SW 1271 (cell line): ENCODE measurements around the gene HFE.

Experiments used
- DNase-seq, 2 experiments: peaks; one replicate each; lab custom pipeline; 2025; lab: John Stamatoyannopoulos, UW

The HFE gene

DNA sequence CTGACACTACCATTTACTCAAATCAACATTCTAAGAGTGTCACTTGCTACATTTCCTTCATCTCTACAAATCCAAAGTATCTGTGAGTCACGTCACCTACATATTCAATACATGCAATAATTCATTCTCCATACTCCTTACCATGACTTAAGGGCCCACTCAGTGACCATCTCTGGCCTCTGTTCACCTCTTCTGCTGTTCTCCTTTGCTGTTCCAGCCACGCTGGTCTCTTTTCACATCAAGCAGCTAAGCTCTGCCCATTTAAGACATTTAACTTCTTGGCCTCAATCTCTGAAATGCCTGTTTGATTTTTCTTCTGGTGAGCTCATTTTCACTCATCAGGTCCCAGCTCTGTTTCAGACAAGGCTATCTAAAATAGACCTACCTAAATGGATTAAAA is 46.5 kb downstream of the HFE start:
- DNase-seq = no peak

DNA sequence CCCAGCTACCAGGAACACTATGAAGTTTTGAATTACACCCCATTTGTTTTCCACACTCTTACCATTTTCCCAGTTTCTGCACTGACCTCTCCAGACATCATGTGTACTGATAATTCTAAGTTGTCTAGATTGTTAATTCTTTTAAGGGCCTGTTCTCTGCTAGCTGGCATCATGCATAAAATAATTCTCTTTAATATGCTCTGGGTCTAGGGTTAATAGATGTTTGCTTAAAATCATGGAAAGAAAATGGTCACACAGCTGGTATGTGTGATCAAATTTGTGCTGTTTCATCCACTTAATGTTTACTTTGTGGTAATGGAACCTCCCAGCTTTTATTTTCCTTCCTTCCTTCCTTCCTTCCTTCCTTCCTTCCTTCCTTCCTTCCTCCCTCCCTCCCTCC is 49.1 kb downstream of the HFE start:
- DNase-seq = no peak

DNA sequence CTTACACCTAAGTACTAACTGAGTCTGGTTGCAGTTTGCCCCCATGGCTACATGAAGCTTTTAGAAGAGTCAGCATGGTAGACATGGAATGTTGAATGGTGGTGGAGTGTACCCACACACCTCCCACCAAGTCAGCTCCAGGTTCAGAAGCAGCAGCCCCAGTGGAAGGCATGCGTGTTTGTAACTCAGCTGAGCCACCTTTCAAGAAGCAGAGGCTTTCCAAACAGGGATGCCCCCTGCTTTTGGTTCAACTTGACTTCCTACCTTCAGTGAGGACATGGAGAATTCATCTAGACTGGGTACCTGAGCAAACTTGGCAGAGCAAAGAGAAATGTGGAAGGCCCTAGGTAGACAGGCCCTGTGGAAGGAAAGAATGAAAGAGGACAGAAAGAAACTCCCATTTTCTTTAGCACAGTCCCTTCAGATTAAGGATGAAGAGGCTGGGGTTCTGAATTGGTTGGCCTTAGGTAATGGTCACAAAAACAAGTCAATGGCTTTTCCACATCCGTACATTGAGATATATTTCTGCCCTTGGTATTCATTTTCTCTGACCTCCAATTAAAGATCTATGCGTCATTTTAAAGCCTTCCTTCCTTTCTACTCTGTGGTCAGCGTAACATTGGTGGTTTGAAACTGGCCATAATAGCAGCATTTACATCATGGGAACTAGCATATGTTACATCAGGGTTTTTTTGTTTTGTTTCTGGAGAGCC is 53.2 kb downstream of the HFE start:
- DNase-seq = no peak

DNA sequence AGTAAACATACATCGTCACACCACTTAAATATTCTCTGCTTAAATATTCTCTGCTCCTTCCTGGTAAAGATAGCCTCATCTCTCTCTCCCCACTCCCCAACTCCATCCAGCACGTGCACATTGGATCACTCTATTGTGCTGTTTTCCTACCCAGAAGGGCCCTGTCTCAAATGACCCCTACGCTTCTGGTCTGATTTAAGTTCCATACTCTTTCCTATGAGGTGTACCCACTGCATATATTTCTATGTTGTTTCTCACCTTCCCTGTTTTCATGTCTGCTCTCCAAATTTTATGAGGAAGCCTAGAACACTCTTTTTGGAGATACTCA is 53.7 kb downstream of the HFE start:
- DNase-seq = no peak

DNA sequence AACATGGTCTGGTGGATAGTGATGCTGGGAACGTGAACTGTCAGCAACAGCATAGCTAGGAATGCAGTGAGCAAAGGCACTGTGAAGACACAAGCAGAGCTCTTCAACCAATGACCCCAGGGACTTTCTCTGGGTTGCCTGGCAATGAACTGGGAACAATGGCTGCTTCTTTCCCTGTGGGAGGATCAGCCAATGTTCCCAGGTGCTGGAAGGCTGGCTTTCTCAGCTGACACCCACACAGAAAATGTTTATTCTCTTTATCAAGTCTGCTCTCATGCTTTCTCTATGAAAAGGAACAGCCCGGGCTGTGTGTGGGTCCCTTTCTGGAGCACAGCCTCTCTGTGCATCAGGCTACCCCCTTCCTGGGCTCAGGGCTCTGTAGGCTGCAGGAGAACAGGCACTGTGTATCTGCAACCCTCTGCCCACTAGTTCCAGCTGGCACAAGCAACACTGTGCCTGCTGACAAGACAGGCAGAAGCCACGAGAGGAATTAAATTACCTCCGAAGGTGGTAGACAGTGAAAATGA is 54.2 kb downstream of the HFE start:
- no peak for DNase-seq

DNA sequence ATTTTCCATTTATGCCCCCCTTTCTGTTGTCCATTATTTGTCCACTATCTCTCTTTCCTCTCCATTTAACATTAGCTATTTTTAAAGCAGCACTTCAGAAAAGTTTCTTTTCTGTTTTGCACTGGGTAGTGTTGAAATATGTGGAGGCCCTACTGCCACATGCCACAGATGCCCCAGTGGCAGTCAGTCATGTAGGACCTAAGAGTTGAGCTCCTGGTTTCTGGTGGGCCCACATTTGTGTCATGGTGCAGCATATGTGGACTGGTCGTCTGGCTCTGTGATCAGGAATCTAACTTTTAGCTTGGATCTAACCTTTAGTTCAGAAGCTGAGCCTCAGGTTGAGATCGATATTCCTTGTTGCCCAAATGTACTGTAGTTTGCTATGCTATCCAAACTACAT is 54.8 kb downstream of the HFE start:
- DNase-seq = no peak
